OCI-LY7 (cell line): ENCODE measurements around the gene STK26. TPM values are rescaled to one million over a fixed set of nuclear protein-coding genes. Genes with fewer than 3 reads are reported as not detected.

Experiments used
- BruUV-seq: library from RNA; stranded (reverse); fragments of 400-500 nt; replicated peaks from 2 replicates; lab custom pipeline; 2021; lab: Mats Ljungman, UMichigan
- CTCF ChIA-PET: fragments of 300-600 bp; sonication (Branson Sonifier 250); formaldehyde crosslinking; loops from one replicate; lab custom pipeline; 2022; ENCODE audit warnings: antibody characterized with exemption; ENCODE audit not compliant: unreplicated experiment; lab: Charles Lee
- POLR2A ChIA-PET: fragments of 300-600 bp; sonication (Branson Sonifier 250); formaldehyde crosslinking; loops from one replicate; lab custom pipeline; 2022; ENCODE audit warnings: antibody characterized with exemption; lab: Charles Lee
- DNase-seq: peaks from one replicate; pipeline ENCODE4 v3.0.0-alpha.2; 2015; ENCODE audit warnings: low spot score
- H2AFZ ChIP-seq: fragments of 200-600 bp; sonication (generic), shearing (Covaris generic); 2 replicates; pipeline ENCODE4 v1.6.1; 2014; ENCODE audit warnings: mild to moderate bottlenecking, antibody characterized with exemption, low read length, moderate library complexity
- H3K27ac ChIP-seq: fragments of 200-600 bp; sonication (generic); 2 replicates; pipeline ENCODE4 v1.5.1; 2014; ENCODE audit warnings: mixed run types, low read depth, mild to moderate bottlenecking, moderate library complexity, low read length, inconsistent platforms; ENCODE audit not compliant: poor library complexity, severe bottlenecking
- H3K36me3 ChIP-seq: fragments of 200-600 bp; sonication (generic); 2 replicates; pipeline ENCODE4 v1.6.1; 2014; ENCODE audit warnings: mild to moderate bottlenecking, antibody characterized with exemption, low read length, moderate library complexity, mixed read lengths; ENCODE audit not compliant: insufficient read depth
- H3K4me1 ChIP-seq: fragments of 200-600 bp; sonication (generic); 2 replicates; pipeline ENCODE4 v1.5.1; 2014; ENCODE audit warnings: mild to moderate bottlenecking, low read length; ENCODE audit not compliant: insufficient read depth, poor library complexity, severe bottlenecking
- H3K4me2 ChIP-seq: fragments of 200-600 bp; sonication (generic); 2 replicates; pipeline ENCODE4 v1.6.1; 2014; ENCODE audit warnings: mild to moderate bottlenecking, low read length
- H3K4me3 ChIP-seq: fragments of 200-600 bp; sonication (generic); 2 replicates; pipeline ENCODE4 v1.5.1; 2014; ENCODE audit warnings: mild to moderate bottlenecking, low read depth, low read length; ENCODE audit not compliant: poor library complexity, severe bottlenecking
- H3K79me2 ChIP-seq: fragments of 200-600 bp; sonication (generic); 2 replicates; pipeline ENCODE4 v1.6.1; 2016; ENCODE audit warnings: low read depth, mild to moderate bottlenecking, low read length, moderate library complexity, mixed read lengths; ENCODE audit not compliant: insufficient read depth
- H3K9me2 ChIP-seq: fragments of 200-600 bp; sonication (generic); 2 replicates; pipeline ENCODE4 v1.6.1; 2016; ENCODE audit warnings: mild to moderate bottlenecking, low read length, mixed read lengths; ENCODE audit not compliant: insufficient read depth
- H3K9me3 ChIP-seq: fragments of 200-600 bp; sonication (generic); 2 replicates; pipeline ENCODE4 v1.6.1; 2014; ENCODE audit warnings: mild to moderate bottlenecking, mixed run types, low read length, mixed read lengths
- H4K20me1 ChIP-seq: fragments of 200-600 bp; sonication (generic); 2 replicates; pipeline ENCODE4 v1.6.1; 2014; ENCODE audit warnings: mild to moderate bottlenecking, antibody characterized with exemption, low read length, moderate library complexity, mixed read lengths; ENCODE audit not compliant: insufficient read depth
- EZH2phosphoT487 ChIP-seq: fragments of 200-600 bp; sonication (generic); IDR thresholded peaks from 2 replicates; pipeline ENCODE4 v1.6.1; 2018; ENCODE audit warnings: low read depth, borderline replicate concordance, mild to moderate bottlenecking, mixed run types, antibody characterized with exemption, low read length, moderate library complexity, mixed read lengths
- intact Hi-C: fragments of 100-400 bp; cut with micrococcal nuclease; formaldehyde crosslinking; loops from one replicate; pipeline ENCODE4 v1.10.0; 2022; ENCODE audit not compliant: unreplicated experiment
- total RNA-seq, 2 experiments: library from RNA; depleted of rRNA in 1 of 2; stranded (reverse); fragments of >200 nt in 1 of 2; shearing (Covaris generic) in 1 of 2; gene quantifications; 2 replicates each; pipeline ENCODE4 v1.2.3, GENCODE V29; 2014 to 2022
- TF ChIP-seq, protein P1 (sequence below): fragments of 200-600 bp; sonication (generic); conservative IDR thresholded peaks from 2 replicates; pipeline ENCODE4 v1.5.1; 2014; ENCODE audit warnings: mild to moderate bottlenecking, antibody characterized with exemption, low read length, moderate library complexity, mixed read lengths

STK26 gene
- total RNA-seq, 2 experiments from 2014 or later: 28.6 to 28.8 TPM

DNA sequence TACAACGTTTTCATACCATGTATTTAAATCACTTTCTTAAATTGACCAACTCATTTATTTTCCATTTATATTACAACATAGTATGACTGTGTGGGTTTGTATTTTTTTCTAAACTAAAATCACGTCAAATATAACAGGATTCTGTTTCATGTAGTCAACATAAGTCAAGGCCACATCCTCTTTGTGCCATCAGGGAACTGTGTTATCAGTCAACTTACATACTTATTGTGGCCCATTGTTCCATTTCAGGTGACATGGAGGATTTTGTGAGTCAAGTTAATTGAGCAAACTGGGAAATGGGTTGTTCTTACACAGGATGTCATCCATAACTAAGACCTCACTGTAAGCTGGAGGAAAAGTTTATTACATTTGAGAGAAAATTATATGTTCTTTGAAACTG, 35.9 kb downstream of the STK26 start:
- CTCF ChIA-PET: no interaction called here
- no peak overlapping the region for H2AFZ ChIP-seq
- H4K20me1 ChIP-seq: no peaks in the 10 kb centered on the region
- H3K9me3 ChIP-seq: no peaks in the 10 kb centered on the region
- no peaks in the 10 kb centered on the region for H3K36me3 ChIP-seq
- H3K4me3 ChIP-seq: no peak overlapping the region
- peaks cover 12% of the 10 kb centered on the region for H3K4me1 ChIP-seq
- TF ChIP-seq, protein P1, sequence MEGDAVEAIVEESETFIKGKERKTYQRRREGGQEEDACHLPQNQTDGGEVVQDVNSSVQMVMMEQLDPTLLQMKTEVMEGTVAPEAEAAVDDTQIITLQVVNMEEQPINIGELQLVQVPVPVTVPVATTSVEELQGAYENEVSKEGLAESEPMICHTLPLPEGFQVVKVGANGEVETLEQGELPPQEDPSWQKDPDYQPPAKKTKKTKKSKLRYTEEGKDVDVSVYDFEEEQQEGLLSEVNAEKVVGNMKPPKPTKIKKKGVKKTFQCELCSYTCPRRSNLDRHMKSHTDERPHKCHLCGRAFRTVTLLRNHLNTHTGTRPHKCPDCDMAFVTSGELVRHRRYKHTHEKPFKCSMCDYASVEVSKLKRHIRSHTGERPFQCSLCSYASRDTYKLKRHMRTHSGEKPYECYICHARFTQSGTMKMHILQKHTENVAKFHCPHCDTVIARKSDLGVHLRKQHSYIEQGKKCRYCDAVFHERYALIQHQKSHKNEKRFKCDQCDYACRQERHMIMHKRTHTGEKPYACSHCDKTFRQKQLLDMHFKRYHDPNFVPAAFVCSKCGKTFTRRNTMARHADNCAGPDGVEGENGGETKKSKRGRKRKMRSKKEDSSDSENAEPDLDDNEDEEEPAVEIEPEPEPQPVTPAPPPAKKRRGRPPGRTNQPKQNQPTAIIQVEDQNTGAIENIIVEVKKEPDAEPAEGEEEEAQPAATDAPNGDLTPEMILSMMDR: no peak
- no peak for TF ChIP-seq EZH2phosphoT487
- no peak overlapping the region for H3K4me2 ChIP-seq
- no TSS peak for BruUV-seq
- H3K79me2 ChIP-seq: no peaks in the 10 kb centered on the region
- H3K27ac ChIP-seq: no peak overlapping the region
- DNase-seq: no peak
- intact Hi-C loops: no loop called here
- POLR2A ChIA-PET: interaction anchor here (1.2 kb wide), 1 partner anchor 19 kb away, joined by 5 read pairs; no protein-coding TSS in a partner anchor
- no peaks in the 10 kb centered on the region for H3K9me2 ChIP-seq

- no peak overlapping the region for H2AFZ ChIP-seq
- ChIA-PET POLR2A (interaction anchor here (0.6 to 1.7 kb wide), 3 partner anchors 11 to 1449 kb away, joined by 3 to 7 read pairs (median 3); no protein-coding TSS in a partner anchor), CTCF (no interaction called here)
- intact Hi-C loops: no loop called here
- H3K9me2 ChIP-seq: no peaks in the 10 kb centered on the region
- no peak overlapping the region for H3K4me3 ChIP-seq
- BruUV-seq: no TSS peak
- DNase-seq: no peak
- H3K79me2 ChIP-seq: no peaks in the 10 kb centered on the region
- TF ChIP-seq EZH2phosphoT487: no peak
- TF ChIP-seq, protein P1: no peak
- no peak overlapping the region for H3K4me2 ChIP-seq
- H3K27ac ChIP-seq: no peak overlapping the region
- no peaks in the 10 kb centered on the region for H3K9me3 ChIP-seq
- H3K36me3 ChIP-seq: no peaks in the 10 kb centered on the region
- H3K4me1 ChIP-seq: peaks cover 12% of the 10 kb centered on the region
- no peaks in the 10 kb centered on the region for H4K20me1 ChIP-seq
Observed at GRCh38 chrX:132059973-132060540, 37.0 kb downstream of the STK26 start.

- H3K79me2 ChIP-seq: no peaks in the 10 kb centered on the region
- no TSS peak for BruUV-seq
- no peaks in the 10 kb centered on the region for H3K9me3 ChIP-seq
- no peak overlapping the region for H3K27ac ChIP-seq
- H3K4me1 ChIP-seq: peaks cover 12% of the 10 kb centered on the region
- H2AFZ ChIP-seq: no peak overlapping the region
- no peak overlapping the region for H3K4me3 ChIP-seq
- CTCF ChIA-PET: no interaction called here
- no peak for DNase-seq
- POLR2A ChIA-PET: interaction anchor here (0.5 kb wide), 1 partner anchor 180 kb away, joined by 3 read pairs; no protein-coding TSS in a partner anchor
- H3K9me2 ChIP-seq: no peaks in the 10 kb centered on the region
- intact Hi-C loops: no loop called here
- peaks cover 4% of the 10 kb centered on the region; the same call in 1 of the 2 replicates for H3K36me3 ChIP-seq
- no peak overlapping the region for H3K4me2 ChIP-seq
- H4K20me1 ChIP-seq: no peaks in the 10 kb centered on the region
- no peak for TF ChIP-seq EZH2phosphoT487
- TF ChIP-seq, protein P1: no peak
Observed at GRCh38 chrX:132063334-132063733, 40.2 kb downstream of the STK26 start.
